Measurements from ENCODE around the gene MBNL1.

GRCh38 chr3:152505926-152506325 is 237.2 kb downstream of the MBNL1 start:
- TF ChIP-seq ZNF546 (CRISPR knock-in tag; conservative IDR thresholded peaks at IDR 0.05) (no peak), HNRNPH1 (optimal IDR thresholded peaks at IDR 0.05; ENCODE audit: low read depth, low read length) (no peak)
